Ectodermal cell (in vitro differentiated cells): Measurements from ENCODE around the gene MYO15B.

Experiments
- H3K27ac ChIP-seq: 2 replicates; pipeline ENCODE4 v1.7.0; 2013; ENCODE audit warnings: mild to moderate bottlenecking, low read depth, low read length; ENCODE audit not compliant: insufficient read depth, poor library complexity, severe bottlenecking
- H3K27me3 ChIP-seq: 2 replicates; pipeline ENCODE4 v1.7.0; 2013; ENCODE audit warnings: mild to moderate bottlenecking, low read length; ENCODE audit not compliant: insufficient read depth, control insufficient read depth, poor library complexity, severe bottlenecking
- H3K36me3 ChIP-seq: one replicate; pipeline ENCODE4 v1.7.0; 2013; ENCODE audit warnings: low read length; ENCODE audit not compliant: control insufficient read depth, insufficient read depth
- H3K4me1 ChIP-seq: one replicate; pipeline ENCODE4 v1.7.0; 2013; ENCODE audit warnings: low read length; ENCODE audit not compliant: control insufficient read depth, insufficient read depth
- H3K4me3 ChIP-seq: 2 replicates; pipeline ENCODE4 v1.7.0; 2013; ENCODE audit warnings: low read depth, low read length, control low read depth; ENCODE audit not compliant: insufficient read depth
- H3K9me3 ChIP-seq: 2 replicates; pipeline ENCODE4 v1.7.0; 2013; ENCODE audit warnings: mild to moderate bottlenecking, low read length, moderate library complexity; ENCODE audit not compliant: control insufficient read depth
- WGBS, 2 experiments: methylation state at CpG; one replicate each; pipeline ENCODE4 v1.1.7; 2013; ENCODE audit warnings: missing lambda C conversion rate in 2 of 2; 5-methylcytosine and 5-hydroxymethylcytosine counted together

MYO15B gene

GRCh38 chr17:75632428-75632827, 44.8 kb downstream of the MYO15B start:
- no peaks in the 10 kb centered on the region for H3K27me3 ChIP-seq
- H3K27ac ChIP-seq = no peak overlapping the region
- WGBS, 2 experiments = 81 to 85% methylated on average over 12 of the region's 12 CpGs
- no peaks in the 10 kb centered on the region for H3K9me3 ChIP-seq
- H3K36me3 ChIP-seq = no peaks in the 10 kb centered on the region
- no peak overlapping the region for H3K4me3 ChIP-seq
- H3K4me1 ChIP-seq = peaks cover 38% of the 10 kb centered on the region

GRCh38 chr17:75632863-75633485, 45.4 kb downstream of the MYO15B start, which contains the start of gene SMIM5:
Gene SMIM5, plus strand, starts transcription at chr17:75633434. Its CDS starts 6,768 bp downstream, at chr17:75640202.
- peak within 1 kb of the TSS; percentile 16 for H3K4me3 ChIP-seq
- 21 to 24% methylated on average over 19 of the region's 19 CpGs for WGBS, 2 experiments
- peak within 1 kb of the TSS; percentile 79 for H3K27ac ChIP-seq
- H3K9me3 ChIP-seq = no peaks in the 10 kb centered on the region
- no peaks in the 10 kb centered on the region for H3K36me3 ChIP-seq
- peaks cover 38% of the 10 kb centered on the region for H3K4me1 ChIP-seq
- no peaks in the 10 kb centered on the region for H3K27me3 ChIP-seq

- no peaks in the 10 kb centered on the region for H3K9me3 ChIP-seq
- H3K4me1 ChIP-seq = peaks cover 38% of the 10 kb centered on the region
- peak overlapping the region; percentile 79 for H3K27ac ChIP-seq
- 18% methylated on average over 27 of the region's 27 CpGs for WGBS, 2 experiments
- peak overlapping the region; percentile 16 for H3K4me3 ChIP-seq
- H3K27me3 ChIP-seq = no peaks in the 10 kb centered on the region
- H3K36me3 ChIP-seq = no peaks in the 10 kb centered on the region
Observed at GRCh38 chr17:75633486-75634375, 46.1 kb downstream of the MYO15B start.

GRCh38 chr17:75634376-75634740, 46.8 kb downstream of the MYO15B start:
- Histone ChIP-seq H3K36me3 (no peaks in the 10 kb centered on the region), H3K4me3 (peak overlapping the region; percentile 16), H3K27ac (peak overlapping the region; percentile 79), H3K4me1 (peaks cover 38% of the 10 kb centered on the region), H3K27me3 (no peaks in the 10 kb centered on the region), H3K9me3 (no peaks in the 10 kb centered on the region)
- whole genome bisulfite sequencing, 2 experiments = 41 to 45% methylated on average over 9 of the region's 9 CpGs

- Histone ChIP-seq H3K36me3 (no peaks in the 10 kb centered on the region), H3K27ac (no peak overlapping the region)
- WGBS, 2 experiments = 83% methylated on average over 20 of the region's 20 CpGs
Observed at GRCh38 chr17:75634754-75635609, 47.4 kb downstream of the MYO15B start.

GRCh38 chr17:75635610-75636202, 48.1 kb downstream of the MYO15B start:
- WGBS, 2 experiments = 92 to 93% methylated on average over 16 of the region's 16 CpGs
- Histone ChIP-seq H3K36me3 (no peaks in the 10 kb centered on the region), H3K27me3 (no peaks in the 10 kb centered on the region)

More at GRCh38 chr17:75634754-75635609, 47.4 kb downstream of the MYO15B start:
- Histone ChIP-seq H3K4me1 (peaks cover 38% of the 10 kb centered on the region), H3K27me3 (no peaks in the 10 kb centered on the region), H3K4me3 (no peak overlapping the region), H3K9me3 (no peaks in the 10 kb centered on the region)

GRCh38 chr17:75636381-75637142, 49.0 kb downstream of the MYO15B start:
- Histone ChIP-seq H3K9me3 (no peaks in the 10 kb centered on the region), H3K4me3 (no peak overlapping the region), H3K27ac (no peak overlapping the region), H3K36me3 (no peaks in the 10 kb centered on the region), H3K27me3 (no peaks in the 10 kb centered on the region), H3K4me1 (peaks cover 38% of the 10 kb centered on the region)
- 90% methylated on average over 19 of the region's 19 CpGs for WGBS, 2 experiments

More at GRCh38 chr17:75635610-75636202, 48.1 kb downstream of the MYO15B start:
- Histone ChIP-seq H3K4me3 (no peak overlapping the region), H3K27ac (no peak overlapping the region), H3K9me3 (no peaks in the 10 kb centered on the region), H3K4me1 (peaks cover 38% of the 10 kb centered on the region)

GRCh38 chr17:75637143-75637538, 49.5 kb downstream of the MYO15B start:
- H3K27ac ChIP-seq = no peak overlapping the region
- no peaks in the 10 kb centered on the region for H3K9me3 ChIP-seq
- peaks cover 38% of the 10 kb centered on the region for H3K4me1 ChIP-seq
- H3K36me3 ChIP-seq = no peaks in the 10 kb centered on the region
- no peak overlapping the region for H3K4me3 ChIP-seq
- no peaks in the 10 kb centered on the region for H3K27me3 ChIP-seq
- 93 to 94% methylated on average over 13 of the region's 13 CpGs for WGBS, 2 experiments

GRCh38 chr17:75637551-75637950, 50.0 kb downstream of the MYO15B start:
- no peaks in the 10 kb centered on the region for H3K36me3 ChIP-seq
- H3K27me3 ChIP-seq = no peaks in the 10 kb centered on the region
- WGBS, 2 experiments = 93% methylated on average over 7 of the region's 7 CpGs

More at GRCh38 chr17:75637551-75637950, 50.0 kb downstream of the MYO15B start:
- H3K4me3 ChIP-seq = no peak overlapping the region
- no peaks in the 10 kb centered on the region for H3K9me3 ChIP-seq
- peaks cover 35% of the 10 kb centered on the region for H3K4me1 ChIP-seq
- H3K27ac ChIP-seq = no peak overlapping the region
